GM12801 (cell line): ENCODE data around the gene MAP3K14.

ENCODE experiments used
- TF ChIP-seq, protein P1 (sequence below): IDR thresholded peaks from one replicate; pipeline ENCODE4 v1.5.1; 2011; ENCODE audit warnings: control low read depth; ENCODE audit not compliant: insufficient read length; ENCODE audit errors: extremely low read depth

MAP3K14 gene

DNA sequence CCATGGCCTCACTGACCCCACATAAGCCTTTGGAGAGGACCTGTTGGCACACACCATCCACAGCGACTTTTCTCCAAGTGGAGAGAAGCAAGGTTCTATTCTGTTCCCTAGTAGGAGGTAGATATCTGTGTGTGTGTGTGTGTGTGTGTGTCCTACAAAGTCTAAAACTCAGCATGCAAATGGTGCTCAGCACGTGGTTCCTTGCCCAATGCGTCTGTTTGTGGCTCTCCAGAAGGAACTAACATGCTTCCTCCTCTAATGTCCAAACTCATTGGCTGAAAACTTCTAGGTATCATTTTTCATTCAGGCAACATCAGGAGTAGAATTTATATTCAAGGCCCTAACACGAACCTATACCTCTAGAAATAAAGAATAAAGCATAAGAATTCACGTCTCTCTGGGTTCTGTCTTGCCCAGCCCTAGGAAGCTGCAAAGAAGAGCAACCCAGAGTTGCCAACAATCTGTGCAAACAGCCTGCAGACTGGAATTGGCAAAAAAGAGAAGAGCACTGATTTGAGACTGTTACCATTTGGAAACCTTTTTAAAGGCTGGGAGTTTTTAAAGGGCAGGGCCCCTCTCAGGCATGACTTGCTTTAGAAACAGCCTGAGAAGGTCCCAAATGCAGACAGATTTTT, 25.5 kb downstream of the MAP3K14 start:
- TF ChIP-seq, protein P1, sequence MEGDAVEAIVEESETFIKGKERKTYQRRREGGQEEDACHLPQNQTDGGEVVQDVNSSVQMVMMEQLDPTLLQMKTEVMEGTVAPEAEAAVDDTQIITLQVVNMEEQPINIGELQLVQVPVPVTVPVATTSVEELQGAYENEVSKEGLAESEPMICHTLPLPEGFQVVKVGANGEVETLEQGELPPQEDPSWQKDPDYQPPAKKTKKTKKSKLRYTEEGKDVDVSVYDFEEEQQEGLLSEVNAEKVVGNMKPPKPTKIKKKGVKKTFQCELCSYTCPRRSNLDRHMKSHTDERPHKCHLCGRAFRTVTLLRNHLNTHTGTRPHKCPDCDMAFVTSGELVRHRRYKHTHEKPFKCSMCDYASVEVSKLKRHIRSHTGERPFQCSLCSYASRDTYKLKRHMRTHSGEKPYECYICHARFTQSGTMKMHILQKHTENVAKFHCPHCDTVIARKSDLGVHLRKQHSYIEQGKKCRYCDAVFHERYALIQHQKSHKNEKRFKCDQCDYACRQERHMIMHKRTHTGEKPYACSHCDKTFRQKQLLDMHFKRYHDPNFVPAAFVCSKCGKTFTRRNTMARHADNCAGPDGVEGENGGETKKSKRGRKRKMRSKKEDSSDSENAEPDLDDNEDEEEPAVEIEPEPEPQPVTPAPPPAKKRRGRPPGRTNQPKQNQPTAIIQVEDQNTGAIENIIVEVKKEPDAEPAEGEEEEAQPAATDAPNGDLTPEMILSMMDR: no peak

DNA sequence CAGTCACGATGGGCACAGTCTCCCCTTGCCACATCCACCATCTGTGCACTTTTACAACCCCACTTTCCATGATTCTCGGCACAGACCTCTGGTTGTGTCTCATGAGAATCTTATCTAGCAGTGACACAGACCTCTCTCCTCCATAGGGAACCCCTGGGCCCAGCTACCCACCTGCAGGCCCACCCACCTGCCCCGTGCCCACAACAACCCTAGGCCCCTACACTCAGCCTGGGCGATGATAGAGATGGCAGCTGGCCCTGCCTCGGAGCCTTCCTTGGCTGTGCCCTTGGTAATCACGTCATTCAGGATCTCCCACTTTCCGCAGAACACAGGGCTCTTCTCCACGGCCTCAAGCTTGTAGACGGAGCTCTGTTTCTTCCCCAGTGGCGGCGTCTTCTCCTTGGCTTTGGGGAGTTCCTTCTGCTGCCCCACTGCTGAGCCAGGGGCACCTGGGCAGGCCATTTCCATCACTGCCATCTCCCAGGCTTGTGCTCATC, 26.5 kb downstream of the MAP3K14 start:
- TF ChIP-seq, protein P1: no peak

DNA sequence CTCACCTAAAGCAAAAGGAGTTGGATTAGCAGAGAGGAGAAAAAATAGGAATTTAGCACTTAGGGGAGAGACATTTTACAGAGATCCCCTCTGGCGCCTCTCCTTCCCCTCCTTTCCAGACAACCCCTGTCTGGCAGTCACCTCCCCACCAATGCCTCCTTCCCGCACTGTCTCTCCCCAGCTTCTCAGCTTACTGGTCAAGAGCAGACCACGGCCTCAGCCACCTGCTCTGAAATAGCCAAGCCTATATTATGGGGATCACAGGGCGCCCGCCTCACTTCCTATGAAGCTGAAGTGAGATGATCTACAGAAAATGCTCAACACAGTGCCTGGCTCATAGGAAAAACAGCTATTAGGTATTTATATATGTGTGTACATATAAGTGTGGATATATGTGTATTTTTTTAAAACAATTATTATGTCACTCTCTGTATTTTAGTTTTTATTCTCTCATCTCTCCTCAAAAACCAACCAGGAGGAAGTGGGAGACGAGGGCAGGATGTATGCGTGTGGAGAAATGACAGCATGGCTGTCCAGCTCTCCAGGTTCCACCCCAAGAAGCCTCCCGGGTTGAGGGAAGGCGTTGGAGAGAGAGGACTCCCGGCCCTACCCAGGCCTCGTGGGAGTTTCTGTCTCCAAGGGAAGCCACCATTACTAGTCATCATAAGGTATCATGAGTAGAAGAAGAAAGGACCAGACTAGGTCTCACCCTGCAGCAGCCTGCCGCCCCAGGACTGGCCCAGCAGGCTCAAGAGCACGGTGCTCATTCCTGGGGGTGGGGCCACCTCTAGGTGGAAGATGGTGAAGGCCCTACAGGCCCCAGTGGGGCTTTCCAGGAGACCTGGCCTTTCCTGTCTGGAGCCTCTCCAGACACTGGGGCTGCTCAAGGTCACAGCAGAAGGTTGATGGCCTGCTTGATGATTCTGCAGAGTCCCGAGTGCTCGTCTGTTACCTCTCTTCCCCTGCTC, 27.2 kb downstream of the MAP3K14 start:
- TF ChIP-seq, protein P1: no peak

DNA sequence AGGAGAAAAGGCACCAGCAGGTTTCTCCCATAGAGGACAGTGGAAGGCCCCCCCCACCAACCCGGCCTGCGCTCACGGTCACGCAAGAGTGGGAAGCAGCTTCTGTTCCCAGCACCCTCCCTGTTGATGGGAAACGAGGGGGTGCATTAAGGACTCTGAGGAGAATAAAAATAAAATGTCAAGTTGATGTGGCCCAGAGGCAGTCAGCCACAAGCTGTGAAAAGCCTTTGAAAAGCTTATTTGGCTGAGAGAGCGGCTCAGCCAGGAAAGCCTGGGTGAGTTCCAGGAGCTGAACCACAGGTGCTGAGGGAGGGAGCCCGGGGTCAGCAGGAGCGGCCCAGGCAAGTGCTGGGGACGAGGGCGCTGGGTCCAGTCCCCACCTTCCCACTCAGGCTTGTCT, 28.0 kb downstream of the MAP3K14 start:
- TF ChIP-seq, protein P1: no peak

DNA sequence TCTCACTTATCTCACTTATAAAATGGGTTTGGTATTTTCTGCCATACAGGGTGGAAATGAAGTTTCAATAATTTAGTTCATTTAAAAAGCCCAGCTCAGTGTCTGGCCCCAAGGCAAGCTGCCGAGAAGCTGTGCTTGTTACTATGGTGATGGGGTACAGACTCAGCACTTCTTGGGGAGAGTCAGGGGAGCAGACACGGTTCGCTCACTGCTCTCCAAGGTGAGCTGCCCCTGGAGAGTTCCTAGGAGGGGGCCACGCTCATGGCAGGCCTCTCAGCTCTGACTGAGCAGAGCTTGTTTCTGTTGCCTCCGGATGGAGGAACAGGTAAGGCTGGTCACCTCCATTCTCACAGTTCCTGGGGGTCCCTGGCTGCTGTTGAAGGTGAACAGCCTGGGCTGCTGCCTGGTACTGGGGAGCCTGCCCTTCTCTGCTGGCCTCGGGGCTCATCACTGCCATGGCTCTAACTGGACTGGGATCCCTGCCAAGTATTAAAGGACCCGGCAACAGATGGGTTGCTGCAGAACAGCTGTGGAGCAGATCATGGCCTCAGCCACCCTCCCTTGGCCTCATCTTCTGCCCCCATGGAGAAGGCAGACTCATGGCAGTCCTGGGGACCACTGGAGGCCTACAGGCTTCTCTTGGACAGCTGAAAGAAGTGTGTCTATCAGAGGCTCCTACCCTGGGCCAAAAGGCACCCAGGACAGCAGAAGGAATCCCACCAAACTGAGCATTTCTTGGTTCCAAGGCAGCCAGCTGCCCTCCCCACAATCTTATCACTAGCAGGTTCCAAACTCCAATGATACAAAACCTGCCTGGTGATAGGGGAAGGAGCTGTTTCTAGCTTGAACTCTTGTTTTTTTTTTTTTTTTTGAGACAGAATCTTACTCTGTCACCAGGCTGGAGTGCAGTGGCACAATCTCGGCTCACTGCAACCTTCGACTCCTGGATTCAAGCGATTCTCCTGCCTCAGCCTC, 29.0 kb downstream of the MAP3K14 start:
- TF ChIP-seq, protein P1: no peak

DNA sequence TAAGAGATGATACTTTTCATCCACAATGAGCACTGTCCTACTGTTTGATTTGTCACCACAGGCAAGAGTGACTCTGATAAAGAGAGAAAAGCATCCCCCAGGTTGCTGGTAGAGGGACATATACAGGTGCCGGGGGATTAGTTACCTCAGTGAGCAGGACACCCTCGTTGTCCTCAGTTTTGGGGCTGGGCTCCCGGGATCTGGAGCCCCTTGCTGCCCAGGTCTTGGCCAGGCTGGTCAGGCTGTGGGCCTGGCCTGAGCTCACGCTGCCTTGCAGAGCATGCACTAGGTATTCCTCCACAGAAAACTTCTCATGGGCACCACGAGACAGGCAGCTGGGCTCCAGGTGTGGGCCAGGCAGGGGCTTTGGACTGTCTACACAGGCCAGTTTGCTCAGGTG, 30.5 kb downstream of the MAP3K14 start:
- TF ChIP-seq, protein P1: no peak
